Testis (tissue), 2 donors: ENCODE measurements around the gene USP47.

Experiments used
- CTCF ChIP-seq, 3 experiments: fragments of 450-650 bp in 2 of 3; fragments of 200-600 bp in 1 of 3; sonication (generic) in 1 of 3; IDR thresholded peaks; one replicate each; pipeline ENCODE4 v1.5.1; 2016 to 2019; ENCODE audit warnings: antibody characterized with exemption in 3 of 3, mild to moderate bottlenecking in 2 of 3, moderate library complexity in 1 of 3
- POLR2A ChIP-seq: fragments of 450-650 bp; IDR thresholded peaks from one replicate; pipeline ENCODE4 v1.6.1; 2017; ENCODE audit warnings: antibody characterized with exemption, mild to moderate bottlenecking, moderate library complexity

GRCh38 chr11:11988681-11989261 is 147.0 kb downstream of the USP47 start:
- no peak for TF ChIP-seq CTCF (IDR thresholded peaks at IDR 0.05)
- no peak for TF ChIP-seq POLR2A
